Measurements from ENCODE around the gene ZBTB12. TPM values are rescaled to one million over a fixed set of nuclear protein-coding genes. Genes with fewer than 3 reads are reported as not detected.
A peak's percentile ranks its signal among the peaks of the same experiment; 100 is the strongest.

The ZBTB12 gene
- total and polyA plus RNA-seq, 9 of the 15 experiments (the other 6 are each of a cell fraction or from before 2014, with no cell fraction given), result 0.03 to 12.4 (median 5.8) TPM; not detected in 1

DNA sequence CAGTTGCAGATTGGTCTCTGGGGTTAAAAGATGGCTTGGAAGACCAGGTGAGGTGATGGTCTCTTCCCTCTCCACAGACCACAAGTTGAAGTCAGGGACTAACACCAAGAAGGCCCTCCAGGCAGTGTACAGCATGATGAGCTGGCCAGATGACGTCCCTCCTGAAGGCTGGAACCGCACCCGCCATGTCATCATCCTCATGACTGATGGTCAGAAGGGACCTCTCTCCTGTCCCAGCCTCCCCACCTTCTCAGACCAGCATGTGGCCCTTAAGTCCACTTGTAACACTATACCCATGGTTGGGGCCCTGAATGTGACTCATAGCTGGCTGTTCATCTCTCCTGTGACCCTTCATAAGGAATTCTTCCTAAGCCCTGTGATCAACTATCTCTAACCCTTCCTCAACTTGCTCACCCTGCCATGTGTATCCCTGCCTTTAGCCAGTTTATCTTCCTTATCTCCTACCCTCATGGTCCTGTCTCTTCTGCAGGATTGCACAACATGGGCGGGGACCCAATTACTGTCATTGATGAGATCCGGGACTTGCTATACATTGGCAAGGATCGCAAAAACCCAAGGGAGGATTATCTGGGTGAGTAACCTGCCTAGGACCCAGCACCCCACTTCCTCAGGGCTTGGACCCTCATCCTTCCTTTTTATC lies 47.0 kb upstream of the ZBTB12 start (continued):
- TF ChIP-seq NR2C1 (IDR thresholded peaks at IDR 0.05) (no peak), NR2C1 (tag; IDR thresholded peaks at IDR 0.05) (peak; percentile 47), FOXA3 (CRISPR knock-in tag; conservative IDR thresholded peaks at IDR 0.05 in 1 of 2, IDR thresholded peaks at IDR 0.05 in 1 of 2) (peak in 1 of 2 experiments; percentile 85; a peak in 1 of 4 replicates), MYNN (IDR thresholded peaks at IDR 0.05) (peak; percentile 43), MYNN (CRISPR knock-in tag; IDR thresholded peaks at IDR 0.05) (no peak), ZNF175 (CRISPR knock-in tag; IDR thresholded peaks at IDR 0.05; ENCODE audit: low read depth) (0 out of 2 replicates have a peak, but pooled peaks have one; percentile 20), NR2F6 (CRISPR knock-in tag; IDR thresholded peaks at IDR 0.05) (no peak), DMBX1 (CRISPR knock-in tag; IDR thresholded peaks at IDR 0.05; ENCODE audit: borderline replicate concordance) (0 out of 2 replicates have a peak, but pooled peaks have one; percentile 20), CBX8 (IDR thresholded peaks at IDR 0.05; ENCODE audit: borderline replicate concordance, extremely low read depth, low read depth, low read length, poor library complexity, severe bottlenecking) (no peak), NCOR1 (IDR thresholded peaks at IDR 0.05) (no peak), MAFF (IDR thresholded peaks at IDR 0.05; ENCODE audit: low read length) (no peak), CHCHD3 (CRISPR knock-in tag; IDR thresholded peaks at IDR 0.05) (no peak), POLR2H (tag; IDR thresholded peaks at IDR 0.05; ENCODE audit: low read depth) (no peak), STAT5A (IDR thresholded peaks at IDR 0.05; ENCODE audit: borderline replicate concordance, low read length) (peak; percentile 47; the same call in 1 of the 2 replicates), PURB (CRISPR knock-in tag; IDR thresholded peaks at IDR 0.05; ENCODE audit: low read depth) (no peak)
- TF ChIP-seq, protein P1, sequence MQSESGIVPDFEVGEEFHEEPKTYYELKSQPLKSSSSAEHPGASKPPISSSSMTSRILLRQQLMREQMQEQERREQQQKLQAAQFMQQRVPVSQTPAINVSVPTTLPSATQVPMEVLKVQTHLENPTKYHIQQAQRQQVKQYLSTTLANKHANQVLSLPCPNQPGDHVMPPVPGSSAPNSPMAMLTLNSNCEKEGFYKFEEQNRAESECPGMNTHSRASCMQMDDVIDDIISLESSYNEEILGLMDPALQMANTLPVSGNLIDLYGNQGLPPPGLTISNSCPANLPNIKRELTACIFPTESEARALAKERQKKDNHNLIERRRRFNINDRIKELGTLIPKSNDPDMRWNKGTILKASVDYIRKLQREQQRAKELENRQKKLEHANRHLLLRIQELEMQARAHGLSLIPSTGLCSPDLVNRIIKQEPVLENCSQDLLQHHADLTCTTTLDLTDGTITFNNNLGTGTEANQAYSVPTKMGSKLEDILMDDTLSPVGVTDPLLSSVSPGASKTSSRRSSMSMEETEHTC (IDR thresholded peaks at IDR 0.05), result no peak
- TF ChIP-seq, protein P2, sequence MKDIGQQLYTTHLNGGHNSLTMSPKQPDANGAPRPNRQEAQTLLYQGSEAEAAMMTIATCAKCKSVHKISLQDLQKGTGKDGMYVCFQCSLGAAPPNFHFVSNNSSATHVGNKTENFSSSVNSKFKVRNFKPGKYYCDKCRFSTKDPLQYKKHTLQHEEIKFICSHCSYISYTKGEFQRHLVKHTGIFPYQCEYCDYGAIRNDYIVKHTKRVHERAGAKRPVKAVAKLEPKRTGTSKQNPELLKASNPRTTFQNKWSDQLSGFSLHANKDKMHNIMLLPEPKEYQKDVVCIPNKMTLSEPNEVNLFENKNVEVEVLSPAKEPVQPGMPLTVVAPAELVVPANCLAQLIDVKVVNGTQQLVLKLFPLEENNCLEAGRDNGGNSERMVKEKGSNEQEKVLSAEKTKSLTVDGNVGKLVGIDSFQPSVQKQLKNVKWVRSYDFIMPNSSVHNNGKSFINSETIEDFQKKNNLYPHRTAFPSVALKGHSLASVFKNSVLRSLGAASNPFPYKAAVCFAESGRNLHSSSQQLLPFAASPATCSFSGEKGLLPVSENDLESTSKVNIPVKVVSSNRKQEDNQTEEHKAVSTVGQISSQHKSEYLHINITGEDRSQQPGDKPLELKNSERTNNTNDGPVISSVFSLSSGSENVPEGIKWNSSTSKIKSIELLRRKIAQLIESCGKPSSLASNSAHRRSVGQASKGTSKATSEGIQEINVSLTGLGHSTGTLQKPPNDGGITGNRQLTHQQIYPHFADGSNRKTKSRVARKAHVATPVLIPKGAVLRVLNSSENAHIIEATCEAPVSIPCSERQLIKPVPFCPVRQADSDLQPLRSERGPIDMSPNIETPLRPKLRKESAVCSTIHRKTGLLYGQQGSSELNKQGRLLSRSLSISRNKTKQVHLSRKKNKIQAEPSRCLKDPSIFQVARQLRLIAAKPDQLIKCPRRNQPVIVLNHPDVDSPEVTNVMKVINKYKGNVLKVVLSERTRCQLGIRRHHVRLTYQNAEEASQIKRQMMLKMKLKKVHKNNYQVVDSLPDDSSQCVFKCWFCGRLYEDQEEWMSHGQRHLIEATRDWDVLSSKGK (CRISPR knock-in tag; IDR thresholded peaks at IDR 0.05), result no peak
- TF ChIP-seq, protein P3, sequence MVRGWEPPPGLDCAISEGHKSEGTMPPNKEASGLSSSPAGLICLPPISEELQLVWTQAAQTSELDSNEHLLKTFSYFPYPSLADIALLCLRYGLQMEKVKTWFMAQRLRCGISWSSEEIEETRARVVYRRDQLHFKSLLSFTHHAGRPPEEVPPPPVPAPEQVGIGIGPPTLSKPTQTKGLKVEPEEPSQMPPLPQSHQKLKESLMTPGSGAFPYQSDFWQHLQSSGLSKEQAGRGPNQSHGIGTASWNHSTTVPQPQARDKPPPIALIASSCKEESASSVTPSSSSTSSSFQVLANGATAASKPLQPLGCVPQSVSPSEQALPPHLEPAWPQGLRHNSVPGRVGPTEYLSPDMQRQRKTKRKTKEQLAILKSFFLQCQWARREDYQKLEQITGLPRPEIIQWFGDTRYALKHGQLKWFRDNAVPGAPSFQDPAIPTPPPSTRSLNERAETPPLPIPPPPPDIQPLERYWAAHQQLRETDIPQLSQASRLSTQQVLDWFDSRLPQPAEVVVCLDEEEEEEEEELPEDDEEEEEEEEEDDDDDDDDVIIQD (CRISPR knock-in tag; IDR thresholded peaks at IDR 0.05), result no peak
